WTC11 (cell line): Measurements from ENCODE around the gene COL16A1. TPM values are rescaled to one million over a fixed set of nuclear protein-coding genes. Genes with fewer than 3 reads are reported as not detected.

Experiments used
- ATAC-seq: fragments of 200-7000 bp; cut with Tn5 transposase; 2 replicates; pipeline ENCODE4 v1.10.0; 2021; ENCODE audit warnings: mild to moderate bottlenecking, moderate library complexity
- CTCF ChIA-PET: fragments of 300-600 bp; sonication (Branson Sonifier 250); formaldehyde crosslinking; loops from one replicate; lab custom pipeline; 2021; ENCODE audit warnings: antibody characterized with exemption; lab: Charles Lee
- POLR2A ChIA-PET: fragments of 350-600 bp; sonication (Branson Sonifier 250); formaldehyde crosslinking; loops from one replicate; lab custom pipeline; 2021; ENCODE audit warnings: antibody characterized with exemption; lab: Charles Lee
- DNase-seq: peaks from one replicate; pipeline ENCODE4 v3.0.0; 2021; ENCODE audit warnings: low spot score
- H3K27ac Mint-ChIP-seq: 2 replicates; pipeline ENCODE4 v1.8.0; 2021; ENCODE audit warnings: mixed read lengths
- H3K27me3 Mint-ChIP-seq: 2 replicates; pipeline ENCODE4 v1.8.0; 2021; ENCODE audit warnings: low read depth, mild to moderate bottlenecking, moderate library complexity, mixed read lengths
- H3K36me3 Mint-ChIP-seq: 2 replicates; pipeline ENCODE4 v1.8.0; 2021; ENCODE audit warnings: mixed read lengths
- H3K4me1 Mint-ChIP-seq: 2 replicates; pipeline ENCODE4 v1.8.0; 2022; ENCODE audit warnings: mixed read lengths
- H3K4me3 Mint-ChIP-seq: 2 replicates; pipeline ENCODE4 v1.8.0; 2021; ENCODE audit warnings: mild to moderate bottlenecking, moderate library complexity, mixed read lengths
- H3K9me3 Mint-ChIP-seq: 2 replicates; pipeline ENCODE4 v1.8.0; 2021; ENCODE audit warnings: mixed read lengths
- ARID4B ChIP-seq: sonication (generic); formaldehyde crosslinking; IDR thresholded peaks from 2 replicates; pipeline ENCODE4 v1.8.0; 2023; ENCODE audit warnings: missing genetic modification reagents, mild to moderate bottlenecking, borderline replicate concordance
- ATF3 ChIP-seq: sonication (generic); formaldehyde crosslinking; conservative IDR thresholded peaks from 2 replicates; pipeline ENCODE4 v1.8.1; 2022; ENCODE audit warnings: mild to moderate bottlenecking, missing genetic modification reagents
- ATF6 ChIP-seq: sonication (generic); formaldehyde crosslinking; IDR thresholded peaks from 2 replicates; pipeline ENCODE4 v1.8.1; 2023; ENCODE audit warnings: mild to moderate bottlenecking, missing genetic modification reagents
- CTCF ChIP-seq: fragments of 200-600 bp; IDR thresholded peaks from 2 replicates; pipeline ENCODE4 v1.8.0; 2022; ENCODE audit warnings: antibody characterized with exemption
- E2F4 ChIP-seq: sonication (generic); formaldehyde crosslinking; IDR thresholded peaks from 2 replicates; pipeline ENCODE4 v1.8.1; 2022; ENCODE audit warnings: low read depth, mild to moderate bottlenecking, moderate library complexity, missing genetic modification reagents, borderline replicate concordance
- E2F5 ChIP-seq: sonication (generic); formaldehyde crosslinking; IDR thresholded peaks from 2 replicates; pipeline ENCODE4 v1.8.1; 2022; ENCODE audit warnings: mild to moderate bottlenecking, moderate library complexity, missing genetic modification reagents
- FOXJ3 ChIP-seq: sonication (generic); formaldehyde crosslinking; IDR thresholded peaks from 2 replicates; pipeline ENCODE4 v1.9.0; 2021; ENCODE audit warnings: missing genetic modification reagents, mild to moderate bottlenecking, borderline replicate concordance
- HMGA2 ChIP-seq: fragments of 250-450 bp; sonication (Bioruptor Pico); IDR thresholded peaks from 2 replicates; pipeline ENCODE4 v1.4.0; 2021; ENCODE audit warnings: mild to moderate bottlenecking, moderate library complexity
- JAZF1 ChIP-seq: fragments of 250-450 bp; sonication (Bioruptor Pico); IDR thresholded peaks from 2 replicates; pipeline ENCODE4 v1.9.0; 2021; ENCODE audit warnings: moderate library complexity, mild to moderate bottlenecking, inconsistent platforms
- PRDM15 ChIP-seq: sonication (generic); formaldehyde crosslinking; IDR thresholded peaks from 2 replicates; pipeline ENCODE4 v1.8.0; 2022; ENCODE audit warnings: missing genetic modification reagents
- RELA ChIP-seq: sonication (generic); formaldehyde crosslinking; IDR thresholded peaks from 2 replicates; pipeline ENCODE4 v1.8.1; 2022; ENCODE audit warnings: missing genetic modification reagents, mild to moderate bottlenecking, borderline replicate concordance
- SMAD3 ChIP-seq: sonication (generic); formaldehyde crosslinking; IDR thresholded peaks from 2 replicates; pipeline ENCODE4 v1.8.0; 2022; ENCODE audit warnings: missing genetic modification reagents, mild to moderate bottlenecking, borderline replicate concordance
- ZNF232 ChIP-seq: sonication (generic); formaldehyde crosslinking; IDR thresholded peaks from 2 replicates; pipeline ENCODE4 v1.8.0; 2022; ENCODE audit warnings: mild to moderate bottlenecking, missing genetic modification reagents
- ZNF317 ChIP-seq: sonication (generic); formaldehyde crosslinking; IDR thresholded peaks from 2 replicates; pipeline ENCODE4 v1.8.1; 2023; ENCODE audit warnings: low read depth, mild to moderate bottlenecking, moderate library complexity, missing genetic modification reagents, borderline replicate concordance
- total RNA-seq: library from RNA; stranded (reverse); gene quantifications from 3 replicates; pipeline ENCODE4 v1.2.3, GENCODE V29; 2021

Gene COL16A1
- total RNA-seq, 1 experiment from 2014 or later = 8.8 TPM

- no peaks in the 10 kb centered on the region; the same call in 1 of the 2 replicates for H3K27me3 Mint-ChIP-seq
- H3K4me1 Mint-ChIP-seq = peaks cover 37% of the 10 kb centered on the region
- TF ChIP-seq ATF6 (CRISPR knock-in tag) (no peak), ARID4B (CRISPR knock-in tag) (no peak), FOXJ3 (CRISPR knock-in tag) (no peak), ATF3 (CRISPR knock-in tag) (no peak), CTCF (peak; percentile 71), HMGA2 (CRISPR knock-in tag) (no peak)
- H3K9me3 Mint-ChIP-seq = no peaks in the 10 kb centered on the region
- peak; percentile 82 for ATAC-seq
- H3K27ac Mint-ChIP-seq = no peak overlapping the region
- DNase-seq = peak; percentile 82
- no peaks in the 10 kb centered on the region for H3K36me3 Mint-ChIP-seq
- H3K4me3 Mint-ChIP-seq = no peak overlapping the region
- CTCF ChIA-PET = interaction anchor here (0.6 to 14.7 kb wide), 41 partner anchors 10 to 219 kb away, joined by 3 to 179 read pairs (median 6); partner anchors contain the start of genes ADGRB2, COL16A1, PEF1 and SPOCD1
- POLR2A ChIA-PET = interaction anchor here (0.7 to 1.3 kb wide), 5 partner anchors 11 to 86 kb away, joined by 3 to 4 read pairs (median 3); no protein-coding TSS in a partner anchor
Measured at GRCh38 chr1:31745096-31745945, 41.5 kb upstream of the COL16A1 start.

- DNase-seq (no peak), ATAC-seq (no peak)
- no peak overlapping the region for H3K4me3 Mint-ChIP-seq
- H3K36me3 Mint-ChIP-seq = no peaks in the 10 kb centered on the region
- peaks cover 37% of the 10 kb centered on the region for H3K4me1 Mint-ChIP-seq
- H3K27ac Mint-ChIP-seq = no peak overlapping the region
- no peaks in the 10 kb centered on the region; the same call in 1 of the 2 replicates for H3K27me3 Mint-ChIP-seq
- ChIA-PET POLR2A (interaction anchor here (1.3 kb wide), 1 partner anchor 10 kb away, joined by 3 read pairs; no protein-coding TSS in a partner anchor), CTCF (interaction anchor here (1.6 to 14.7 kb wide), 9 partner anchors 11 to 80 kb away, joined by 5 to 179 read pairs (median 23); partner anchors contain the start of genes ADGRB2 and COL16A1)
- H3K9me3 Mint-ChIP-seq = no peaks in the 10 kb centered on the region
- no peak for TF ChIP-seq ZNF232 (CRISPR knock-in tag)
- TF ChIP-seq E2F5 (CRISPR knock-in tag) = no peak
- TF ChIP-seq RELA = no peak
- TF ChIP-seq ZNF317 (CRISPR knock-in tag) = no peak
- no peak for TF ChIP-seq PRDM15
- no peak for TF ChIP-seq SMAD3 (CRISPR knock-in tag)
- TF ChIP-seq E2F4 = no peak
- TF ChIP-seq JAZF1 (CRISPR knock-in tag) = no peak
Measured at GRCh38 chr1:31744165-31744888, 40.5 kb upstream of the COL16A1 start.
